Rectal smooth muscle tissue (tissue), 1 donor: ENCODE results near the gene EFNA4.

ENCODE experiments used
- H3K27ac ChIP-seq: one replicate; pipeline ENCODE4 v1.7.0; 2013; ENCODE audit warnings: low read depth, low read length, inconsistent platforms
- H3K27me3 ChIP-seq: one replicate; pipeline ENCODE4 v1.7.0; 2013; ENCODE audit warnings: low read length; ENCODE audit not compliant: control insufficient read depth, insufficient read depth
- H3K36me3 ChIP-seq: one replicate; pipeline ENCODE4 v1.7.0; 2013; ENCODE audit warnings: low read length; ENCODE audit not compliant: control insufficient read depth, insufficient read depth
- H3K4me1 ChIP-seq: one replicate; pipeline ENCODE4 v1.7.0; 2013; ENCODE audit warnings: low read length; ENCODE audit not compliant: control insufficient read depth, insufficient read depth
- H3K4me3 ChIP-seq: one replicate; pipeline ENCODE4 v1.7.0; 2013; ENCODE audit warnings: low read length
- H3K9ac ChIP-seq: one replicate; pipeline ENCODE4 v1.7.0; 2013; ENCODE audit warnings: low read length

Gene EFNA4

GRCh38 chr1:155023627-155024026, 39.9 kb upstream of the EFNA4 start:
- no peak overlapping the region for H3K4me3 ChIP-seq
- H3K36me3 ChIP-seq: no peaks in the 10 kb centered on the region
- no peak overlapping the region for H3K27ac ChIP-seq
- H3K27me3 ChIP-seq: no peaks in the 10 kb centered on the region
- no peaks in the 10 kb centered on the region for H3K4me1 ChIP-seq
- no peak overlapping the region for H3K9ac ChIP-seq

- Histone ChIP-seq H3K27ac (no peak overlapping the region), H3K27me3 (no peaks in the 10 kb centered on the region), H3K36me3 (no peaks in the 10 kb centered on the region), H3K9ac (no peak overlapping the region), H3K4me1 (no peaks in the 10 kb centered on the region), H3K4me3 (no peak overlapping the region)
Observed at GRCh38 chr1:155024315-155024714, 39.2 kb upstream of the EFNA4 start.

- no peaks in the 10 kb centered on the region for H3K27me3 ChIP-seq
- H3K9ac ChIP-seq: no peak overlapping the region
- H3K4me1 ChIP-seq: no peaks in the 10 kb centered on the region
- H3K27ac ChIP-seq: no peak overlapping the region
- no peak overlapping the region for H3K4me3 ChIP-seq
- H3K36me3 ChIP-seq: no peaks in the 10 kb centered on the region
Observed at GRCh38 chr1:155026154-155026553, 37.4 kb upstream of the EFNA4 start.

GRCh38 chr1:155026588-155026987, 37.0 kb upstream of the EFNA4 start:
- Histone ChIP-seq H3K4me1 (no peaks in the 10 kb centered on the region), H3K27ac (no peak overlapping the region), H3K9ac (no peak overlapping the region), H3K4me3 (no peak overlapping the region), H3K27me3 (no peaks in the 10 kb centered on the region), H3K36me3 (no peaks in the 10 kb centered on the region)

- no peak overlapping the region for H3K9ac ChIP-seq
- H3K27ac ChIP-seq: no peak overlapping the region
- no peak overlapping the region for H3K4me3 ChIP-seq
- no peaks in the 10 kb centered on the region for H3K36me3 ChIP-seq
- no peaks in the 10 kb centered on the region for H3K27me3 ChIP-seq
- no peaks in the 10 kb centered on the region for H3K4me1 ChIP-seq
Observed at GRCh38 chr1:155029513-155030242, 33.9 kb upstream of the EFNA4 start.

GRCh38 chr1:155030243-155030795, 33.2 kb upstream of the EFNA4 start:
- Histone ChIP-seq H3K4me3 (no peak overlapping the region), H3K27ac (no peak overlapping the region), H3K4me1 (no peaks in the 10 kb centered on the region), H3K27me3 (no peaks in the 10 kb centered on the region), H3K9ac (no peak overlapping the region), H3K36me3 (no peaks in the 10 kb centered on the region)

- Histone ChIP-seq H3K4me3 (no peak overlapping the region), H3K36me3 (no peaks in the 10 kb centered on the region), H3K27me3 (no peaks in the 10 kb centered on the region), H3K4me1 (no peaks in the 10 kb centered on the region), H3K9ac (no peak overlapping the region), H3K27ac (no peak overlapping the region)
Observed at GRCh38 chr1:155030899-155031298, 32.6 kb upstream of the EFNA4 start.

GRCh38 chr1:155032886-155033285, 30.7 kb upstream of the EFNA4 start:
- Histone ChIP-seq H3K4me3 (no peak overlapping the region), H3K36me3 (no peaks in the 10 kb centered on the region), H3K27ac (no peak overlapping the region), H3K4me1 (no peaks in the 10 kb centered on the region), H3K9ac (no peak overlapping the region), H3K27me3 (no peaks in the 10 kb centered on the region)

- Histone ChIP-seq H3K36me3 (no peaks in the 10 kb centered on the region), H3K4me3 (no peak within 1 kb of the TSS), H3K4me1 (no peaks in the 10 kb centered on the region), H3K9ac (no peak within 1 kb of the TSS), H3K27ac (no peak within 1 kb of the TSS), H3K27me3 (no peaks in the 10 kb centered on the region)
Observed at GRCh38 chr1:155033524-155033923, 30.0 kb upstream of the EFNA4 start, which contains the start of the genes DCST1 and DCST2. TSS of gene DCST1 (plus strand) at chr1:155033824. CDS start at chr1:155034037, 213 bp downstream. TSS of gene DCST2 (minus strand) at chr1:155033781. CDS start at chr1:155033701, 80 bp downstream.

- H3K4me3 ChIP-seq: no peak overlapping the region
- H3K27ac ChIP-seq: no peak overlapping the region
- H3K36me3 ChIP-seq: no peaks in the 10 kb centered on the region
- H3K9ac ChIP-seq: no peak overlapping the region
- no peaks in the 10 kb centered on the region for H3K27me3 ChIP-seq
- H3K4me1 ChIP-seq: no peaks in the 10 kb centered on the region
Observed at GRCh38 chr1:155034318-155035208, 29.0 kb upstream of the EFNA4 start.

- Histone ChIP-seq H3K9ac (no peak overlapping the region), H3K4me1 (no peaks in the 10 kb centered on the region), H3K4me3 (no peak overlapping the region), H3K36me3 (no peaks in the 10 kb centered on the region), H3K27ac (no peak overlapping the region), H3K27me3 (no peaks in the 10 kb centered on the region)
Observed at GRCh38 chr1:155035936-155036335, 27.6 kb upstream of the EFNA4 start.

GRCh38 chr1:155037043-155037442, 26.5 kb upstream of the EFNA4 start:
- no peaks in the 10 kb centered on the region for H3K27me3 ChIP-seq
- no peak overlapping the region for H3K9ac ChIP-seq
- H3K27ac ChIP-seq: no peak overlapping the region
- no peaks in the 10 kb centered on the region for H3K36me3 ChIP-seq
- H3K4me1 ChIP-seq: no peaks in the 10 kb centered on the region
- no peak overlapping the region for H3K4me3 ChIP-seq
